Stimulated activated naive CD4-positive, alpha-beta T cell treated with Interleukin-2 at 50 U/mL for 16 hours (primary cell): Measurements from ENCODE around the gene DBT.
A peak's percentile ranks its signal among the peaks of the same experiment; 100 is the strongest.
"Not testable (repeated sequence)": the region's sequence is repeated elsewhere in the genome, so short reads cannot be mapped to it uniquely, and the experiment has no call there.

Experiments
- DNase-seq: peaks from one replicate; lab custom pipeline; 2025; lab: John Stamatoyannopoulos, UW

DBT gene

DNA sequence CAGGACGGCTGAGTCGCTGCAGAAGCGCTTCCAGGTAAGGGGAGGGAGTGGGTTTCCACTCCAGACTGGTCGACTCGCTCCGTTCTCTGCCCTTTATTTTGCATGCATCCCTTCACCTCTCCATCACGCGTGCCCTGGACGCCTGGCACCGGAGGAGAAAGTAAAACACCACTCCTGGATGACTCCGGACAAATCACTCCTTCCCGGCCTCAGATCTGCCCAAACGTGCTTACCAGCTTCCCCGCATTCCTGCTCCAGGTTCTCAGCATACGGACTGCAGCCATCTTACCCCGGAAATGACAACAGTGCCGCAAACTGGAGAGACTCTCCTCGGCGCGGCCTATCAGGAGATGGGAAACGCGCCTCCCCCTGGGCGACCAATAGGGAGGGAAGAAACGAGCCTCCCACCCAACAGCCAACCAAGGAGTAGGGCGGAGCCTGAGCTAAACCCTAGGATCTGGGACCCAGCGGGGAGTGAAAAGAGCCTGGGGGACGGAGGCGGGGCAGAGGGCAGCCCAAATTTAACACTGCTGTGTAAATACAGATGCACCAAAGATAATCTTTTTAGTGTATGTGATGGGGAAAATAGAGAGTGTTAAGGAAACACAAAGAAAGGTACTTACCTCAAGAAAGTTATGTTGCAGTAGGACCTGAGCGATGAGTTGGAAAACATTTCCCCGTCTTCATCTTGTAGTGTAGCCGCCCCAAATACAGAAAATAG is at the start of gene DBT:
TSS of gene DBT (minus strand) at position 298 of the 721 bp plus-strand sequence. CDS start at position 284, 14 bp downstream.
- peak; percentile 92 for DNase-seq

DNA sequence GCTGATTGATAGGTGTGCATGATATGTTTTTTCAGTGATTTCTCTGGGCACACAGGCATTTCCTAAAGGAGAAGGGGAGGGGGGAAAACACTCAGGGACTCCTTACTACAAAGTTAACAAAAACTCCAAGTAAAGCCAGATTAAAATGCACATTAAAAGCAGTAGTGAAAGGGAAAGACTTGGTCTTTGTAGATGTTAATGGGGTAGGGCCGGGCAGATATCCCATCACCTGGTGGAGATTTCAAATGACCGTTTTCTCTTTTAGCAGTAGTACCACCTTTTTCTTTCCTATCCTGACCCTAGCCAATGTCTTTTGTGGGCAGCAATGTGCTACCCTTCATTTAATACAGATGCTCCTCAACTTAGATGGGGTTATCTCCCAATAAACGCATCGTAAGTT is 48.9 kb upstream of the DBT start:
- no peak for DNase-seq

DNA sequence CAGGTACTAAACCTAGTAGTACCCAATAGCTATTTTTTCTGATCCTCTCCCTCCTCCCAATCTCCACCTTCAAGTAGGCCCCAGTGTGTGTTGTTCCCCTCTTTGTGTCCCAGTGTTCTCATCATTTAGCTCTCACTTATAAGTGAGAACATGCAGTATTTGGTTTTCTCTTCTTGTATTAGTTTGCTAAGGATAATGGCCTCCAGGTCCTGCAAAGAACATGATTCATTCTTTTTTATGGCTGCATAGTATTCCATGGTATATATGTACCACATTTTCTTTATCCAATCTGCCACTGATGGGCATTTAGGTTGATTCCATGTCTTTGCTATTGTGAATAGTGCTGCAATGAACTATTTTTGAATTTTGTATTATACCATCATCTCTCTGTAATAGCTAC is 47.4 kb upstream of the DBT start:
- DNase-seq: not testable (repeated sequence)

DNA sequence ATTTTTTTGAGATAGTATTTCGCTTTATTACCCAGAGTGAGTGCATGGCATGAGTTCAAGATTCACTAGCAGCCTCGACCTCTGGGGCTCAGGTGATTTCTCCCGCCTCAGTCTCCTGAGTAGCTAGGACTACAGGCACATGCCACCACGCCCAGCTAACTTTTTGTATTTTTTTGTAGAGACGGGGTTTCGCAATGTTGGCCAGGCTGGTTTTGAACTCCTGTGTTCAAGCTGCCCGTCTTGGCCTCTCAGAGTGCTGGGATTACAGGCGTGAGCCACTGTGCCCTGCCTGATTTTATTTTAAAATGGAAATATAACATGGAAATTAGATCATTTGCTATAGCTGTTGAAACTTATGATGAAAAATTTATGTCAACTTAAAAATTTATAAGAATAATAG is 46.5 kb upstream of the DBT start:
- DNase-seq: no peak

DNA sequence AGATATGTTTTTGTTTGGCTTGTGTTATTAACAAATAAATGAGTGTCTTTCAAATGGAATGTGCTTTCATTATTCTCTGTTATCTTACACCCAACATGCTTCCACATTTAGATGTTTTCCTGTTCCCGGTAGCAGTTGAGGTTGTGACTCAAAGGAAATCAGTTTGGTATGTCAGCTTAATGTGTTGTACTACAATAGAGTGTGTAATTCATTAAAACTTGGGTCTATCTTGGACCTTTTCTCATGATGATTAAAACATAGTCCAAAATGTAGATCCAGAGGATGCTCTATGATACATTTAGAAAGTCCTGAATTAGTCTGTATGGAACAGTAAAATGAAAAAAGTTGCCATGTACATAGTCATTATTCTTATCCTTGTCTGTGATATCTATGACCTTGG is 43.1 kb upstream of the DBT start:
- DNase-seq: no peak

DNA sequence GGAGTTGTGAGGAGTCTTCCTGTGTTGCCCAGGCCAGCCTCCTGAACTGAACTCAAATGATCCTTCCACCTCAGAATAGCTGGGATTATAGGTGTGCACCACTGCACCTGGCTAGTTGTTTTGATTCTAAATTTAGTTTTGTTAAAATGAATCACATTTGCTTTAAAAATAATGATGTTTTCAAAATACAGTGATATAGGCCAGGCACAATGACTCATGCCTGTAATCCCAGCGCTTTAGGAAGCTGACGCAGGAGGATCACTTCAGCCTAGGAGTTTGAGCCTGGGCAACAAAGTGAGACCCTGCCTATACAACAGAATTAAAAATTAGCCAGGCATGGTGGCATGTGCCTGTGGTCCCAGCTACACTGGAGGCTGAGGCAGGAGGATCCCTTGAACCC is 40.7 kb upstream of the DBT start:
- no peak for DNase-seq

DNA sequence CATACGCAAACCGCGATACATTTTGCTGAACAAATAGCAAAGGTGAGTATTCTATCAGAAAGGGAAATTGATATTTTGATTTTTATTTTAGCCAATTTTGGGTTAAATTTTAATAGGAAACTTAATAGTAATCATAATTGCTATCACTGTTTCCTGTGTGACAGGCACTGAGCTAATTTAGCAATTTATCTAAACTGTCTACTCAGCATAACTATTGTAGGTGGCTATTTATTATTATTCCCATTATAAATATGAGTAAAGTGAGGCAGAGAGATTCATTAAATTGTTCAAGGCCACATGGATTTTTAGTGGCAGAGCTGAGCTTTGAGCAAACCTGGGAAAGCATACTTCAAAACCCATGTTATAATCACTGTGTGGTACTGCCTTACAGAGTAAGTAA is 37.5 kb upstream of the DBT start:
- DNase-seq: no peak

DNA sequence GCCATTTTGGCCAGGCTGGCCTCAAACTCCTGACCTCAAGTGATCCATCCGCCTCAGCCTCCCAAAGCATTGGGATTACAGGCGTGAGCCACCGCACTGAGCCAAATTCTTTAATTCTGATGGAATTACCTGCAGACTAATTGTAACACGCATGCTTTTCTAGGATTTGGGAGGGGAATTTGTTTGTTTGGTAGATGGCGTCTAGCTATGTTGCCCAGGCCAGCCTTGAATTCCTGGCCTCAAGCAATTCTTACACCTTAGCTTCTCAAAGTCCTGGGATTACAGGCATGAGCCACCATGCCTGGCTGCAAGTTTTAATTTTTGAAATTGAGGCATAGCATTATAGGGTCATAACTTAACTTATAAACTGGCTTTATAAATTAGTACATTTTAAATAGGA is 35.0 kb upstream of the DBT start:
- no peak for DNase-seq

DNA sequence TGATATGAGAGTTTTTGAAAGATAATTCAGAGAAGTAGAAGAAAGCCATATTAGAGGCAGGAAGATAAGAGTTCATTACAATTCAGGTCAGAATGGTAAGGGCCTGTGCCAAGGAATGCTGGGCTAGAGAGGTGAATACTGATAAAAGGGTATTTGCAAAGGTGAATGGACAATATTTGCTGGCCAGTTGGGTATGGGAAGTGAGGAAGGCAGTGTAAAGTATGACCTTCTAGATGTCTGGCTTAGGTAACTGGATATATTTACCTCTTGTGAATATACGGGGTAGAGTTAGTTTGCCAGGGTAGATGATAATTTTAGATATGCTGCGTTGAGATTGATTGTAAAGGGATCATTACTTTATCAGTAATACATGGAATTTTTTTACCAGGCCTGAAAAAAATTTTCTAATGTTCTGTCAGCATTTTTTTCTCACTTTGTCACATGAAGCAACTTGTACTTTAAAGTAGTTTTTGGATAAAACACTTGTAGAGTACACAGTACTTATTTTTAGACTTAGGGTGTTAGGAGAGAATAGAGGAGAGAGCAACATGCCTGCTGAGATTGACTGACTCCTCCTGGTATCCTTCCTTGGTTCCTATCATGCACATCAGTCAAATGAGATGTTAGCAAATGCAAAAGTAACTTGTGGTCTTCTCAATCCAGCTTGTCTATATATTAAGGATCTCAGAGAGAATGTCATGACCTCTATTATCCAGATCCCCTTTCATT is 30.5 kb upstream of the DBT start:
- DNase-seq: no peak

DNA sequence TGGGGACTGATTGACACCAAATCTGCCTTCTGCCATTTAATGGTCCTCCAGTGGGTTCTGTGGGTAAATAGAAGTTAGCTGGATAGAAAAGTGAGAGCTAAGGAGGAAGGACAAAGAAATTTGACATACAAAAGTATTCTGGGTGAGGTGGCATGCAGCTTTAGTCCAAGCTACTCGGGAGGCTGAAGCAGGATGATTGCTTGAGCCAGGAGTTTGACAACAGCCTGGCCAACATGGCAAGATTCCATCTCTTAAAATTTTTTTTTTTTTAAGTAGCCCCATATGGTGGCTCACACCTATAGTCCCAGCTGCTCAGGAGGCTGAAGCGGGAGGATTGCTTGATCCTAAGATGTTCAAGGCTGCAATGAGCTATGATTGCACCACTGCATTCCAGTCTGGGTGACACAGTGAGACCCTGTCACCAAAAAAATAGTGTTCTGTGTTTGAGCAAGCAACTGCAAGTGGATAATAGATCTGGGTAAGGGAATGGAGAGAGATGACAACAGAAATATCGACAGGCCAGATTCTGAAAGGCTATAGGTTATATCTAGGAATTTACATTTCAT is 29.8 kb upstream of the DBT start:
- DNase-seq: no peak

DNA sequence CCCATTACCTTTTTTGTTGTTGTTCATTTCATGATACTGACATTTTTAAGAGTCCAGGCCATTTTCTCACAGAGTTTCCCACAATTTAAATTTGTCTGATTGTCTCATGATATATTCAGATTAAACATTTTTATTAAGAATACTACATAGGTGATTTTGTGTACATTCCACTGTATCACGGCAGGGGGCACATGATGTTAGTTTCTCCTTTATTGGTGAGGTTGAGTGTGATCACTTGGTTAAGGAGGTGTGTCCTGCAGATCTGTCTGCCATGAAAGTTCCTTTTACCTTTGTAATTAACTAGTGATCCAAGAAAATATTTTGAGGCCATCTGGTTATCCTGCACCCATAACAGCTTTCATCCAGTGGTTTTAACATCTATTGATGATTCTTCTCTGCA is 28.2 kb upstream of the DBT start:
- DNase-seq: no peak

DNA sequence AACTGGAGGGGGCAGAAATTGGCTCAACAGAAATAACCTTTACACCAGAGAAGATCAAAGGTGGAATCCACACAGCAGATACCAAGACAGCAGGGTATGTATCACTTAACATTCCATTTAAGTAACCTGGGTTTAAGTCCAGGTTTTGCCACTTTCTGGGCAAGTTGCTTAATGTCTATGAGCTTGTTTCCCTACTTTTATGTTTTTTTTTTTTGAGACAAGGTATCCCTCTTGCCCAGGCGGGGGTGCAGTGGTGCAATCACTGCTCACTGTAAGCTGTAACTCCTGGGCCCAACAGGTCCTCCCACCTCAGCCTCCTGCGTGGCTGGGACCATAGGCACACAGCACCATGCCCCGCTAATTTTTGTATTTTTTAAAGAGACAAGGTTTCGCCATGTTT is 18.6 kb upstream of the DBT start:
- no peak for DNase-seq

DNA sequence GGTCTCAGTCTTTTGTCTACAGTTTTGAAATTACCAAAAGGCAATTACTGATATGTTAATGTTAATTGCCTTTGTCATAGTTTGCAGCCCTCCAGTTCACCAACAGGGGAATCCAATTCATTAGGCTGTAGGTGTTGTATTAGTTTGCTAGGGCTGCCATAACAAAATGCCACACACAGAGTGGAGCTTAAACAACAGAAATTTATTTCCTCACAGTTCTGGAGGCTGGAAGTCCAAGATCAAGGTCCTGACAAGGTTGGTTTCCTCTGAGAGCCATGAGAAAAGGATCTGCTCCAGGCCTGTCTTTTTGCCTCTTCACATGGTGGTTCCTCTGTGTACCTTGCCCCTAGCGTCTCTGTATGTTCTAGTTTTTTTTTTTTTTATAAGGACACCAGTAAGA is 17.6 kb upstream of the DBT start:
- DNase-seq: no peak

DNA sequence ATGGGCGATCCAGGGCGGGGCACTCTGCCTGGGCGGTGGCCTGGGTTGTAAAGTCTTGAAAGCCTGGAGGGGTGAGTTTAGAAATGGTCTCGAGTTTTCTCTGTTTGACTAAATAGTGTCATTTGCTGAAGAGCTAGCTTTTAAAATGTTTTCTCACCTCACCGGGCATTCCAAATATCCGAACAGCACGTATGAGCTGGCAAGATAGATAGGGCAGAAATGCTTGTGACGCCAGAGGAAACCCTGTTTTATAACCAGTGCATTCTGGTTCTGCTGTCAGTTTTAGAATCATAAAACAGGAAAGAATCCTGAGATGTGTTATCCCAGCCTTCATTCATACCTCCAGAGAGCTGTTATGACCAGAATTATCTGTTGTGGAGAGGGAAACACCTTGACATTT is 17.1 kb upstream of the DBT start:
- no peak for DNase-seq

DNA sequence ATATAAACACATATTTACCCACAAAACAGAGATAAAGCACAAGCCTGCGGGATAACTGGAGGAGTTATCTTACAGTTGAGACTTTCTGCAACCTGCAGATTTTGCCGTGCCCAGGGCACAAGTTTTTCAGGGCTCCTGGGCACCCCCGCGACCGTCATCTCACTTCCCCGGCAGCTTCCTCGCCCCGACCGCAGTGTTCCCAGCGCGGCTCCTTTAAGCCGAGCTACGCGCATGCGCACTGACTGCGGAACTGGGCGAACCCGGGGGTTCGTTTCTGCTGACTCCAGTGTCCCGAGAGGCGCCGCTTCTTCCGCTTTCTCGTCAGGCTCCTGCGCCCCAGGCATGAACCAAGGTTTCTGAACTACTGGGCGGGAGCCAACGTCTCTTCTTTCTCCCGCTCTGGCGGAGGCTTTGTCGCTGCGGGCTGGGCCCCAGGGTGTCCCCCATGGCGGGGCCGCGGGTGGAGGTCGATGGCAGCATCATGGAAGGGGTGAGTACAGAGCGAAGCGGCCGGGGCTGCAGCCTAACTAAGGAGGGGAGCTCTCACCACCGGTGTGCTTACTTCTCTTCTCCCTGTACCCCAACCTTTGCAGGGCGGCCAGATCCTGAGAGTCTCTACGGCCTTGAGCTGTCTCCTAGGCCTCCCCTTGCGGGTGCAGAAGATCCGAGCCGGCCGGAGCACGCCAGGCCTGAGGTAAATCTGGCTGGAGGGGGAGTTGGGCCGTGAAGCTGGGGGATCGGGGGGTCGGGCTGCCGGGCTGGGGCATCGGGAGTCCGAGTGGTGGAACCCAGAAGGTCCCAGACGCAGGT is 16.5 kb upstream of the DBT start, which contains the start of gene RTCA:
TSS of gene RTCA (plus strand) at position 286 of the 810 bp plus-strand sequence. CDS start at position 446, 160 bp downstream.
- DNase-seq: peak; percentile 94

DNA sequence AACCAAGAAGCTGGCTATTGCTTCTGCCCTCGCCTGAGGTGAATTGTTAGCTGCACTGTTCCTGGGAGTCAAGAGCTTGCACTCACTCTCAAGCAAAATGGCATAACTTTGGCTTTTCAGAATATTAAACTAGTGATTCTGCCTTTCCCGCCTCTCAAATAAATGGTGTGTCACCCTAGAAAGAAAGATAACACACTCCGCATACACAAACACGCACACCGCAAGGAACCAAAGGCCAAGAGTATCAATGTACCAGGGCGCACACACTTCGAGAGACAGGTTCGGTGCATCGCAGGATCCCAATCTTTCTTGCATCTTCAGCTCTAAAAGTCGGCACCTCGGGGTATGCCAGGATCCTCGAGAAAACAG is 15.9 kb upstream of the DBT start:
- no peak for DNase-seq

DNA sequence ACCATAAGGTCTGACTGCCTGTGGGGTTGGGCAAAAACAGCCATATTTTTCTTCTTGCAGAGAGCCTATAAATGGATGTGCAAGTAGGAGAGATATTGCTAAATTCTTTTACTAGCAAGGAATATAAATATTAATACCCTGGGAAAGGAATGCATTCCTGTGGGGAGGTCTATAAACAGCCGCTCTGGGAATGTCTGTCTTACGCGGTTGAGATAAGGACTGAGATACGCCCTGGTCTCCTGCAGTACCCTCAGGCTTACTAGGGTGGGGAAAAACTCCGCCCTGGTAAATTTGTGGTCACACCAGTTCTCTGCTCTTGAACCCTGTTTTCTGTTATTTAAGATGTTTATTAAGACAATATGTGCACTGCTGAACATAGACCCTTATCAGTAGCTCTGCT is 14.4 kb upstream of the DBT start:
- not testable (repeated sequence) for DNase-seq

DNA sequence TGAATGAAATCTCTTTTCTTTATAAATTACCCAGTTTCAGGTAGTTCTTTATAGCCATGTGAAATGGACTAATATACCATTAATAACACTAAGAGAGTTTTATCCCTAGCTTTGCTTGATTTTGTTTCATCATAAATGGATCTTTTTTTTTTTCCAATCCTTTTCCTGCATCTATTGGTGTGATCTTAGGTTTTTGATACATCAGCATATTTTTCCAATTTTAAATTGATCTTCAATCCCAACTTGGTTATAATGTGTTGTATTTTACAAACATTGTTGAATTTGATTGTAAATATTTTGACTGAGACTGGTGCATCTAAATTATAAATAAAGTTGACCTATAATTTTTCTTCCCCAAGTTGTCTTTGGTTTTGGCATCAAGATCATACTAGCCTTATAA is 12.1 kb upstream of the DBT start:
- no peak for DNase-seq

DNA sequence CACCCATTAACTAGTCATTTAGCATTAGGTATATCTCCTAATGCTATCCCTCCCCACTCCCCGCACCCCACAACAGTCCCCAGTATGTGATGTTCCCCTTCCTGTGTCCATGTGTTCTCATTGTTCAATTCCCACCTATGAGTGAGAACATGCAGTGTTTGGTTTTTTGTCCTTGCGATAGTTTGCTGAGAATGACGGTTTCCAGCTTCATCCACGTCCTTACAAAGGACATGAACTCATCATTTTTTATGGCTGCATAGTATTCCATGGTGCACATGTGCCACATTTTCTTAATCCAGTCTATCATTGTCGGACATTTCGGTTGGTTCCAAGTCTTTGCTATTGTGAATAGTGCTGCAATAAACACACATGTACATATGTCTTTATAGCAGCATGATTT is 8.8 kb upstream of the DBT start:
- DNase-seq: not testable (repeated sequence)

DNA sequence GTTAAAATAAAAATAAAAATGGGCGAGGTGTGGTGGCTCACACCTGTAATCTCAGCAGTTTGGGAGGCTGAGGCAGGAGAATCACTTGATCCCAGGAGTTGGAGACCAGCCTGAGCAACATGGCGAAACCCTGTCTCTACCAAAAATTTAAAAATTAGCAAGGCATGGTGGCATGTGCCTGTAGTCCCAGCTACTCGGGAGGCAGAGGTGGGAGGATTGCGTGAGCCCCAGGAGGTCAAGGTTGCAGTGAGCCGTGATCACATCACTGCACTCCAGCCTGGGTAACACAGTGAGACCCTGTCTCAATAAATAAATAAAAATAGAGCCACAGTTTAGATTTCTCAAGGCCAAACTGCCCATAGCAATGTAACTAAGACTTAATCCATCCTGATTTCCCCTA is 6.6 kb upstream of the DBT start:
- DNase-seq: not testable (repeated sequence)

DNA sequence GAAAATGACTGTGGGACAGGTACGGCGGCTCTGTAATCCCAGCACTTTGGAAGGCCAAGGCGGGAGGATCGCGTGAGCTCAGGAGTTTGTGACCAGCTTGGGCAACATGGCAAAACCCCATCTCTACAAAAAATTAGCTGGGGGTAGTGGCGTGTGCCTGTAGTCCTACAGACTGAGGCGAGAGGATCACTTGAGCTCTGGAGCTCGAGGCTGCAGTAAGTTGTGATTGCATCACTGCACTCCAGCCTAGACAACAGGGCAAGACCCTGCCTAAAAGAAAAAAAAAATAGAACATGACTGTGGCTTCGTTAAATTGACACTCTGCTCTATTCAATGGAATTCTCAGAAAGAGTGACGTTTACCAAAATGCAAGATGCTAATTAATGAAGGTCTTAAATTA is 3.9 kb upstream of the DBT start:
- no peak for DNase-seq

DNA sequence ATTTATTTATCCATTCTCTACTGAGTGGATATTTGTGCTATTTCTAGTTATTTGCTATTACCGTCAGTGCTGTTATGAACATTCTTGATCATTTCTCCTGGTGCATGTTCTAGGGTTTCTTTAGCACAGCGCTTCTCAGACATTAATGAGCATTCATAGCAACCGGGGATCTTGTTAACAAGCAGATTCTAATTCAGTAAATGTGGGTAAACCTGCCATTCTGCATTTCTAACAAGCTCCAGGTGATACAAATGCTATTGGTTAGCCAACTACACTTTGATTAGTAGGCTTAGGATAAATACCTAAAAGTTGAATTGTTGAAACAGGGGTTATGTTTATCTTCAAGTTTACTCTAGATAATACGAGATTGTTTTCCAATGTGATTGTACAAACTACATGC is 3.3 kb upstream of the DBT start:
- DNase-seq: no peak

DNA sequence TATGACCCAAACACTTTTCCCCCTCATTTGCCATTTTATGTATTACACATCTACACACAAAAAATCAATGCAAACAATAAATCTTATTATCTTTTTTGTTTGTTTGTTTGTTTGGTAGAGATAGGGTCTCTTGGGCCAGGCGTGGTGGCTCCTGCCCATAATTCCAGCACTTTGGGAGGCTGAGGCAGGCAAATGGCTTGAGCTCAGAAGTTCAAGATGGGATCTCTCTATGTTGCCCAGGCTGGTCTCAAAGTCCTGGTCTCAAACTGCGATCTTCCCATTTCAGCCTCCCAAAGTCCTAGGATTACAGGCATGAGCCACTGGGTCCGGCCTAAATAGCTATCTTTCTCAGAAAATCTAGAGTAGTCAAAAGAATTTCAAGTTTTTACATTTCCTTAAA is 1.2 kb upstream of the DBT start:
- DNase-seq: no peak
